Ascending aorta (tissue), 2 donors: ENCODE data around the gene TCF20. TPM values are rescaled to one million over a fixed set of nuclear protein-coding genes. Genes with fewer than 3 reads are reported as not detected.
A peak's percentile ranks its signal among the peaks of the same experiment; 100 is the strongest.

Experiments
- DNase-seq, 2 donors: peaks; one replicate each; pipeline ENCODE4 v3.0.0-alpha.2; 2019; ENCODE audit warnings: low spot score in 2 of 2
- H3K27ac ChIP-seq, 2 donors: fragments of 200-600 bp; sonication (generic); one replicate each; pipeline ENCODE4 v1.5.1; 2016 to 2017; ENCODE audit warnings: mild to moderate bottlenecking in 1 of 2
- H3K27me3 ChIP-seq: fragments of 200-600 bp; sonication (generic); one replicate; pipeline ENCODE4 v1.5.1; 2017
- H3K36me3 ChIP-seq, 2 donors: fragments of 200-600 bp; sonication (generic); one replicate each; pipeline ENCODE4 v1.5.1; 2016
- H3K4me1 ChIP-seq, 2 donors: fragments of 200-600 bp; sonication (generic); one replicate each; pipeline ENCODE4 v1.5.1; 2016 to 2017; ENCODE audit warnings: mild to moderate bottlenecking in 1 of 2
- H3K4me3 ChIP-seq, 2 donors: fragments of 200-600 bp; sonication (generic); one replicate each; pipeline ENCODE4 v1.5.1; 2016 to 2017; ENCODE audit warnings: mild to moderate bottlenecking in 1 of 2
- H3K9me3 ChIP-seq, 2 donors: fragments of 200-600 bp; sonication (generic); one replicate each; pipeline ENCODE4 v1.5.1; 2016
- CTCF ChIP-seq, 3 experiments: fragments of 200-600 bp in 2 of 3; fragments of 450-650 bp in 1 of 3; sonication (generic) in 2 of 3; IDR thresholded peaks; one replicate each; pipeline ENCODE4 v1.5.1; 2016 to 2019; ENCODE audit warnings: antibody characterized with exemption in 3 of 3, mild to moderate bottlenecking in 1 of 3, moderate library complexity in 1 of 3
- intact Hi-C: fragments of 100-400 bp; cut with DNase I; formaldehyde crosslinking; loops from one replicate; pipeline ENCODE4 v1.15.1; 2023
- total RNA-seq: library from RNA; depleted of rRNA; stranded (reverse); fragments of >200 nt; gene quantifications from one replicate; pipeline ENCODE4 v1.1.0, GENCODE V29; 2016

Gene TCF20
- total RNA-seq, 1 donor from 2014 or later, result 11.9 TPM

- DNase-seq, result no peak
- intact Hi-C loops, result loop anchor here (10.0 kb wide), 1 partner anchor 280 kb away; the partner anchor contains the start of gene SERHL2
- no peak for TF ChIP-seq CTCF (IDR thresholded peaks at IDR 0.05)
These were observed 4.7 kb upstream of the TCF20 start for GRCh38 chr22:42275176-42275575.

GRCh38 chr22:42273855-42274451, 3.5 kb upstream of the TCF20 start:
- Histone ChIP-seq H3K9me3 (no peaks in the 10 kb centered on the region), H3K4me3 (no peak overlapping the region), H3K4me1 (peaks cover 0 to 6% of the 10 kb centered on the region in 2 donors), H3K27me3 (no peaks in the 10 kb centered on the region), H3K36me3 (no peaks in the 10 kb centered on the region), H3K27ac (no peak overlapping the region)
- DNase-seq, result no peak
- intact Hi-C loops, result loop anchor here (5.0 to 10.0 kb wide), 2 partner anchors 68 to 281 kb away; partner anchors contain the start of gene SERHL2
- TF ChIP-seq CTCF (IDR thresholded peaks at IDR 0.05), result no peak

More at GRCh38 chr22:42275176-42275575, 4.7 kb upstream of the TCF20 start:
- Histone ChIP-seq H3K9me3 (no peaks in the 10 kb centered on the region), H3K4me3 (no peak overlapping the region), H3K36me3 (no peaks in the 10 kb centered on the region), H3K27ac (no peak overlapping the region), H3K4me1 (peaks cover 0 to 4% of the 10 kb centered on the region in 2 donors), H3K27me3 (no peaks in the 10 kb centered on the region)

- no peak overlapping the region for H3K4me3 ChIP-seq
- peaks cover 0 to 9% of the 10 kb centered on the region in 2 donors for H3K4me1 ChIP-seq
- H3K27ac ChIP-seq, result no peak overlapping the region
- H3K27me3 ChIP-seq, result no peaks in the 10 kb centered on the region
- no peak for TF ChIP-seq CTCF (IDR thresholded peaks at IDR 0.05)
- no peaks in the 10 kb centered on the region for H3K36me3 ChIP-seq
- no peaks in the 10 kb centered on the region for H3K9me3 ChIP-seq
- intact Hi-C loops, result loop anchor here (5.0 to 10.0 kb wide), 2 partner anchors 70 to 282 kb away; partner anchors contain the start of gene SERHL2
- DNase-seq, result no peak
These were observed 2.1 kb upstream of the TCF20 start for GRCh38 chr22:42272431-42272999.

GRCh38 chr22:42271906-42272305, 1.5 kb upstream of the TCF20 start:
- no peak for TF ChIP-seq CTCF (IDR thresholded peaks at IDR 0.05)
- H3K9me3 ChIP-seq, result no peaks in the 10 kb centered on the region
- peaks cover 0 to 9% of the 10 kb centered on the region in 2 donors for H3K4me1 ChIP-seq
- no peak overlapping the region for H3K27ac ChIP-seq
- no peaks in the 10 kb centered on the region for H3K27me3 ChIP-seq
- intact Hi-C loops, result loop anchor here (2.0 to 10.0 kb wide), 4 partner anchors 70 to 283 kb away; partner anchors contain the start of genes NDUFA6 and SERHL2
- DNase-seq, result no peak
- H3K36me3 ChIP-seq, result no peaks in the 10 kb centered on the region
- H3K4me3 ChIP-seq, result no peak overlapping the region

- H3K4me1 ChIP-seq, result peaks cover 0 to 9% of the 10 kb centered on the region in 2 donors
- H3K4me3 ChIP-seq, result peak overlapping the region; percentile 96 to 99
- intact Hi-C loops, result loop anchor here (2.0 to 10.0 kb wide), 4 partner anchors 71 to 283 kb away; partner anchors contain the start of genes NDUFA6 and SERHL2
- DNase-seq, result no peak
- no peaks in the 10 kb centered on the region for H3K27me3 ChIP-seq
- no peaks in the 10 kb centered on the region for H3K36me3 ChIP-seq
- H3K27ac ChIP-seq, result no peak overlapping the region
- no peak for TF ChIP-seq CTCF (IDR thresholded peaks at IDR 0.05)
- H3K9me3 ChIP-seq, result no peaks in the 10 kb centered on the region
These were observed 849 bp upstream of the TCF20 start for GRCh38 chr22:42271191-42271813.
